Natural killer cell (primary cell): ENCODE results near the gene LILRB5. TPM values are rescaled to one million over a fixed set of nuclear protein-coding genes. Genes with fewer than 3 reads are reported as not detected.
A peak's percentile ranks its signal among the peaks of the same experiment; 100 is the strongest.

Experiments
- ATAC-seq, 3 donors: fragments of 150-1000 bp in 2 of 3; fragments of 200-7000 bp in 1 of 3; cut with Tn5 transposase; 1 replicate in 1 of 3; 2 replicates in 2 of 3; pipeline ENCODE4 v1.10.0; 2021; ENCODE audit warnings: mild to moderate bottlenecking in 2 of 3, moderate library complexity in 2 of 3
- DNase-seq, 2 donors: peaks; one replicate each; pipeline versions ENCODE4 v3.0.0 to v3.0.0-alpha.2; 2013 to 2021; ENCODE audit warnings: mixed read lengths in 1 of 2
- H3K27ac ChIP-seq: one replicate; pipeline ENCODE4 v1.5.1; 2013; ENCODE audit warnings: mild to moderate bottlenecking, low read length
- H3K27me3 ChIP-seq: one replicate; pipeline ENCODE4 v1.6.1; 2013; ENCODE audit warnings: low read length; ENCODE audit not compliant: control insufficient read depth, insufficient read depth
- H3K36me3 ChIP-seq: one replicate; pipeline ENCODE4 v1.6.1; 2013; ENCODE audit warnings: low read length; ENCODE audit not compliant: control insufficient read depth, insufficient read depth
- H3K4me1 ChIP-seq: one replicate; pipeline ENCODE4 v1.6.1; 2013; ENCODE audit warnings: low read length; ENCODE audit not compliant: control insufficient read depth, insufficient read depth
- H3K4me3 ChIP-seq: one replicate; pipeline ENCODE4 v1.5.1; 2013; ENCODE audit warnings: low read length
- H3K9me3 ChIP-seq: one replicate; pipeline ENCODE4 v1.6.1; 2013; ENCODE audit warnings: low read length; ENCODE audit not compliant: control insufficient read depth, insufficient read depth
- H3K27ac Mint-ChIP-seq, 2 donors: one replicate each; pipeline ENCODE4 v1.8.0; 2022; ENCODE audit warnings: mild to moderate bottlenecking in 2 of 2, mixed read lengths in 2 of 2, moderate library complexity in 1 of 2
- H3K27me3 Mint-ChIP-seq, 2 donors: one replicate each; pipeline ENCODE4 v1.8.0; 2022; ENCODE audit warnings: low read depth in 2 of 2, mixed read lengths in 2 of 2
- H3K36me3 Mint-ChIP-seq: one replicate; pipeline ENCODE4 v1.8.0; 2022; ENCODE audit warnings: mixed read lengths
- H3K4me1 Mint-ChIP-seq, 2 donors: one replicate each; pipeline ENCODE4 v1.8.0; 2022; ENCODE audit warnings: mixed read lengths in 2 of 2
- H3K4me3 Mint-ChIP-seq: one replicate; pipeline ENCODE4 v1.8.0; 2022; ENCODE audit warnings: mild to moderate bottlenecking, moderate library complexity, mixed read lengths
- H3K9me3 Mint-ChIP-seq, 2 donors: one replicate each; pipeline ENCODE4 v1.8.0; 2022; ENCODE audit warnings: mixed read lengths in 2 of 2
- WGBS: methylation state at CpG from one replicate; pipeline ENCODE4 v1.1.7; 2013; ENCODE audit warnings: missing lambda C conversion rate; ENCODE audit not compliant: insufficient coverage; 5-methylcytosine and 5-hydroxymethylcytosine counted together
- intact Hi-C: fragments of 100-400 bp; cut with micrococcal nuclease; formaldehyde crosslinking; loops from one replicate; pipeline ENCODE4 v1.14.2; 2022
- total RNA-seq, 4 donors: library from RNA; stranded (reverse); fragments of 120-200 nt in 1 of 4; gene quantifications; one replicate each; pipeline versions ENCODE4 v1.2.3 to v1.2.4, GENCODE V29; 2013 to 2022
- TF ChIP-seq, protein P1 (sequence below): fragments of 200-600 bp; IDR thresholded peaks from one replicate; pipeline ENCODE4 v1.8.0; 2022; ENCODE audit warnings: antibody characterized with exemption

The LILRB5 gene
- total RNA-seq, 3 donors from 2014 or later (not counting 1 experiment from before 2014, with no cell fraction given) = 0.09 to 0.18 TPM; not detected in 1

GRCh38 chr19:54203151-54203611 is 53.9 kb downstream of the LILRB5 start:
- ATAC-seq = no peak
- Histone ChIP-seq H3K4me1 (peaks cover 62% of the 10 kb centered on the region), H3K27me3 (no peaks in the 10 kb centered on the region), H3K27ac (no peak overlapping the region), H3K4me3 (no peak overlapping the region), H3K36me3 (peaks cover 63% of the 10 kb centered on the region), H3K9me3 (no peaks in the 10 kb centered on the region)
- Mint-ChIP-seq H3K27me3 (no peaks in the 10 kb centered on the region), H3K9me3 (no peaks in the 10 kb centered on the region), H3K4me1 (peaks cover 43 to 53% of the 10 kb centered on the region in 2 donors), H3K36me3 (peaks cover 7% of the 10 kb centered on the region), H3K4me3 (peak overlapping the region; percentile 42), H3K27ac (peak overlapping the region in 1 of 2 donors; percentile 100)
- no peak for DNase-seq
- intact Hi-C loops = no loop called here
- TF ChIP-seq, protein P1, sequence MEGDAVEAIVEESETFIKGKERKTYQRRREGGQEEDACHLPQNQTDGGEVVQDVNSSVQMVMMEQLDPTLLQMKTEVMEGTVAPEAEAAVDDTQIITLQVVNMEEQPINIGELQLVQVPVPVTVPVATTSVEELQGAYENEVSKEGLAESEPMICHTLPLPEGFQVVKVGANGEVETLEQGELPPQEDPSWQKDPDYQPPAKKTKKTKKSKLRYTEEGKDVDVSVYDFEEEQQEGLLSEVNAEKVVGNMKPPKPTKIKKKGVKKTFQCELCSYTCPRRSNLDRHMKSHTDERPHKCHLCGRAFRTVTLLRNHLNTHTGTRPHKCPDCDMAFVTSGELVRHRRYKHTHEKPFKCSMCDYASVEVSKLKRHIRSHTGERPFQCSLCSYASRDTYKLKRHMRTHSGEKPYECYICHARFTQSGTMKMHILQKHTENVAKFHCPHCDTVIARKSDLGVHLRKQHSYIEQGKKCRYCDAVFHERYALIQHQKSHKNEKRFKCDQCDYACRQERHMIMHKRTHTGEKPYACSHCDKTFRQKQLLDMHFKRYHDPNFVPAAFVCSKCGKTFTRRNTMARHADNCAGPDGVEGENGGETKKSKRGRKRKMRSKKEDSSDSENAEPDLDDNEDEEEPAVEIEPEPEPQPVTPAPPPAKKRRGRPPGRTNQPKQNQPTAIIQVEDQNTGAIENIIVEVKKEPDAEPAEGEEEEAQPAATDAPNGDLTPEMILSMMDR = no peak
- WGBS = 83% methylated on average over 9 of the region's 9 CpGs

DNA sequence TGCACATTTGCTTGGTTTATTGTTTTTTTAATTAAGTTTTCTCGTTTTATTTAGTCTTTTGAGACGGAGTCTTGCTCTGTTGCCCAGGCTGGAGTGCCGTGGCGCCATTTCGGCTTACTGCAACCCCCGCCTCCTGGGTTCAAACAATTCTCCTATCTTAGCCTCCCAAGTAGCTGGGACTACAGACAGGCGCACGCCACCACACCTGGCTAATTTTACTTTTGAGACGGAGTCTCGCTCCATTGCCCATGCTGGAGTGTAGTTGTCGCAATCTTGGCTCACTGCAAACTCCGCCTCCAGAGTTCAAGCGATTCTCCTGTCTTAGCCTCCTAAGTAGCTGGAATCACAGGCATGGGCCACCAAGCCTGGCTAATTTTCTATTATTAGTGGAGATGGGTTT is 55.1 kb downstream of the LILRB5 start:
- 70% methylated on average over 13 of the region's 13 CpGs for WGBS
- H3K27ac Mint-ChIP-seq = peak overlapping the region; percentile 97 to 100
- peaks cover 38 to 45% of the 10 kb centered on the region in 2 donors for H3K4me1 Mint-ChIP-seq
- H3K4me1 ChIP-seq = peaks cover 51% of the 10 kb centered on the region
- no peak overlapping the region for H3K4me3 ChIP-seq
- peak overlapping the region; percentile 95 for H3K27ac ChIP-seq
- H3K9me3 Mint-ChIP-seq = no peaks in the 10 kb centered on the region
- peaks cover 52% of the 10 kb centered on the region for H3K36me3 ChIP-seq
- no peaks in the 10 kb centered on the region for H3K27me3 Mint-ChIP-seq
- no peak for DNase-seq
- no peak for ATAC-seq
- H3K9me3 ChIP-seq = no peaks in the 10 kb centered on the region
- peak overlapping the region; percentile 100 for H3K4me3 Mint-ChIP-seq
- H3K36me3 Mint-ChIP-seq = no peaks in the 10 kb centered on the region
- TF ChIP-seq, protein P1 = no peak
- no peaks in the 10 kb centered on the region for H3K27me3 ChIP-seq
- intact Hi-C loops = loop anchor here (1.0 kb wide), 1 partner anchor 8 kb away; no protein-coding TSS in a partner anchor

GRCh38 chr19:54201172-54201701 is 55.8 kb downstream of the LILRB5 start:
- peak overlapping the region; percentile 100 for H3K4me3 Mint-ChIP-seq
- no peaks in the 10 kb centered on the region for H3K36me3 Mint-ChIP-seq

More at GRCh38 chr19:54201172-54201701, 55.8 kb downstream of the LILRB5 start:
- intact Hi-C loops = loop anchor here (1.0 kb wide), 1 partner anchor 9 kb away; no protein-coding TSS in a partner anchor
- Histone ChIP-seq H3K9me3 (no peaks in the 10 kb centered on the region), H3K4me1 (peaks cover 44% of the 10 kb centered on the region), H3K36me3 (peaks cover 44% of the 10 kb centered on the region), H3K4me3 (peak overlapping the region; percentile 88), H3K27ac (peak overlapping the region; percentile 95), H3K27me3 (no peaks in the 10 kb centered on the region)
- 6% methylated on average over 26 of the region's 28 CpGs for WGBS
- Mint-ChIP-seq H3K27me3 (no peaks in the 10 kb centered on the region), H3K27ac (peak overlapping the region; percentile 97 to 100), H3K4me1 (peaks cover 38 to 45% of the 10 kb centered on the region in 2 donors), H3K9me3 (no peaks in the 10 kb centered on the region)
- TF ChIP-seq, protein P1 = no peak
- ATAC-seq (peak; percentile 1 to 67 (median 58)), DNase-seq (no peak)

Other genes starting within 250 kb of the LILRB5 start
- gene VSTM1, start 193.4 kb downstream of the LILRB5 start, total RNA-seq = 1 to 10 TPM in 2 of 3 donors, under 1 TPM in 1; 0.72 to 2.8 (median 2.7) TPM
- gene TARM1, start 175.9 kb downstream of the LILRB5 start, total RNA-seq = not detected
- gene OSCAR, start 156.5 kb downstream of the LILRB5 start, total RNA-seq = 1 to 10 TPM; 2.3 to 5.4 (median 4.4) TPM
- 10 to 100 TPM; 48.4 to 91.9 (median 71.4) TPM for gene NDUFA3, start 154.4 kb downstream of the LILRB5 start, total RNA-seq
- gene TFPT, start 141.6 kb downstream of the LILRB5 start, total RNA-seq = 10 to 100 TPM; 14.1 to 14.4 (median 14.2) TPM
- 10 to 100 TPM; 64.4 to 65.9 (median 64.9) TPM for gene PRPF31, start 141.5 kb downstream of the LILRB5 start, total RNA-seq
- gene CNOT3, start 119.5 kb downstream of the LILRB5 start, total RNA-seq = 10 to 100 TPM; 46.3 to 73.9 (median 51.7) TPM
- gene LENG1, start 97.6 kb downstream of the LILRB5 start, total RNA-seq = 1 to 10 TPM; 8.3 to 9.4 (median 9.1) TPM
- gene TMC4, start 84.1 kb downstream of the LILRB5 start, total RNA-seq = 1 to 10 TPM; 7.2 to 8.2 (median 7.5) TPM
- gene MBOAT7, start 67.7 kb downstream of the LILRB5 start, total RNA-seq = 10 to 100 TPM; 24.1 to 53.9 (median 31.2) TPM
- 10 to 100 TPM; 11.5 to 16.7 (median 13.5) TPM for gene TSEN34, start 66.0 kb downstream of the LILRB5 start, total RNA-seq
- 100 to 1,000 TPM; 617 to 958 (median 906) TPM for gene RPS9, start 56.4 kb downstream of the LILRB5 start, total RNA-seq
- 10 to 100 TPM in 2 of 3 donors, 1 to 10 TPM in 1; 6.8 to 12.6 (median 12.6) TPM for gene LILRB3, start 34.3 kb downstream of the LILRB5 start, total RNA-seq
- 1 to 10 TPM; 2.1 to 2.6 (median 2.1) TPM for gene LILRA6, start 14.5 kb downstream of the LILRB5 start, total RNA-seq
- gene LILRB2, start 23.8 kb upstream of the LILRB5 start, total RNA-seq = 10 to 100 TPM in 2 of 3 donors, 1 to 10 TPM in 1; 4.6 to 41.4 (median 23.7) TPM
- 10 to 100 TPM in 2 of 3 donors, 1 to 10 TPM in 1; 3.4 to 22.3 (median 11.1) TPM for gene LILRA5, start 55.9 kb upstream of the LILRB5 start, total RNA-seq
- gene LILRA4, start 81.9 kb upstream of the LILRB5 start, total RNA-seq = 1 to 10 TPM in 2 of 3 donors, not detected in 1; 2.0 to 2.4 TPM
- gene LAIR1, start 107.7 kb upstream of the LILRB5 start, total RNA-seq = 100 to 1,000 TPM; 117 to 163 (median 156) TPM
- under 1 TPM; 0.59 to 0.84 (median 0.65) TPM for gene TTYH1, start 158.2 kb upstream of the LILRB5 start, total RNA-seq
- 100 to 1,000 TPM; 479 to 563 (median 507) TPM for gene LENG8, start 191.9 kb upstream of the LILRB5 start, total RNA-seq
- 1 to 10 TPM; 3.2 to 5.6 (median 4.3) TPM for gene LENG9, start 206.5 kb upstream of the LILRB5 start, total RNA-seq
- not detected for gene CDC42EP5, start 216.0 kb upstream of the LILRB5 start, total RNA-seq
- 10 to 100 TPM; 44.1 to 67.7 (median 53.3) TPM for gene LAIR2, start 245.6 kb upstream of the LILRB5 start, total RNA-seq